Measurements from ENCODE around the gene MLXIPL. TPM values are rescaled to one million over a fixed set of nuclear protein-coding genes. Genes with fewer than 3 reads are reported as not detected.

Gene MLXIPL
- total RNA-seq, 1 donor from 2014 or later, result 8.7 TPM

DNA sequence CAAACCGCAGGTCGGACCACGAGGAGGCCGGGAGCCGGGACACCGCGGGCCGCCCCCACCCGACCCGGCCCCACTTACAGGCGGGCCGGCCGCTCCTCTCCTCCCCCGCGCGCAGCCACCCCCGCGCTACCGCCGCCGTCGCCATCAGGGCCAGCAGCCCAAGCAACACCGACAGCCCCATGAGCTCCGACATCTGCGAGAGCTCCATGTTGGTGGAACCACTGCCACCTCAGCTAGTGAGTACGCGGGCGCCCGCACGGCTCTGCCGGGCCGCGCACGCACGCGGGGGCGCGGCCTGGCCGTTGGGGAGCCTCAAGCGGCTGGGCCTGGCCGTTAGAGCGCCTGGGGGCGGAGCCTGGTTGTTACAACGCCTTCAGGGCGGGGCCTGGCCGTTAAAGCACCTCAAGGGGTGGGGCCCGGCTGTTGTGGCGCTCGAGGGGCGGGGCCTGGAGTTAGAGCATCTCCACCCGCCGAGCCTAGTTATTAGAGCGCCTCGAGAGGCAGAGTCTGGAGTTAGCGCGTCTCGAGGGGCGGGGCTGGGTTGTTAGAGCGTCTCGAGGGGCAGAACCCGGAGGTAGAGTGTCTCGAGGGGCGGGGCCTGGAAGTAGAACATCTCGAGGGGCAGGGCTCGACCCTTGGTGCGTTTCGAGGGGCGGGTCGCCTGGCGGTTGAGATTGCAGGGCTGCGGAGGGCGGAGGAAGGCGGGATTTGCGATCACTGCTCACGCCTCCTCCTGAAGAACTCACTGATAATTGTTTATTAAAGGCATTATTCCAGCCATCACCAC, 45.8 kb downstream of the MLXIPL start, which contains the start of gene TBL2:
TBL2 (minus strand) TSS at position 238 of the 787 bp plus-strand sequence; CDS start at position 208, 30 bp downstream.
- Mint-ChIP-seq H3K36me3 (ENCODE audit: low read depth, unreplicated experiment) (peaks cover 20% of the 10 kb centered on the region), H3K4me1 (ENCODE audit: unreplicated experiment) (peaks cover 23% of the 10 kb centered on the region), H3K27ac (ENCODE audit: unreplicated experiment) (peak within 1 kb of the TSS; percentile 82), H3K9me3 (ENCODE audit: unreplicated experiment) (no peaks in the 10 kb centered on the region), H3K27me3 (ENCODE audit: unreplicated experiment) (peaks cover 5% of the 10 kb centered on the region), H3K4me3 (ENCODE audit: unreplicated experiment) (peak within 1 kb of the TSS; percentile 95)
- DNase-seq (ENCODE audit: low spot score), result peak; percentile 98
- TF ChIP-seq, protein P1, sequence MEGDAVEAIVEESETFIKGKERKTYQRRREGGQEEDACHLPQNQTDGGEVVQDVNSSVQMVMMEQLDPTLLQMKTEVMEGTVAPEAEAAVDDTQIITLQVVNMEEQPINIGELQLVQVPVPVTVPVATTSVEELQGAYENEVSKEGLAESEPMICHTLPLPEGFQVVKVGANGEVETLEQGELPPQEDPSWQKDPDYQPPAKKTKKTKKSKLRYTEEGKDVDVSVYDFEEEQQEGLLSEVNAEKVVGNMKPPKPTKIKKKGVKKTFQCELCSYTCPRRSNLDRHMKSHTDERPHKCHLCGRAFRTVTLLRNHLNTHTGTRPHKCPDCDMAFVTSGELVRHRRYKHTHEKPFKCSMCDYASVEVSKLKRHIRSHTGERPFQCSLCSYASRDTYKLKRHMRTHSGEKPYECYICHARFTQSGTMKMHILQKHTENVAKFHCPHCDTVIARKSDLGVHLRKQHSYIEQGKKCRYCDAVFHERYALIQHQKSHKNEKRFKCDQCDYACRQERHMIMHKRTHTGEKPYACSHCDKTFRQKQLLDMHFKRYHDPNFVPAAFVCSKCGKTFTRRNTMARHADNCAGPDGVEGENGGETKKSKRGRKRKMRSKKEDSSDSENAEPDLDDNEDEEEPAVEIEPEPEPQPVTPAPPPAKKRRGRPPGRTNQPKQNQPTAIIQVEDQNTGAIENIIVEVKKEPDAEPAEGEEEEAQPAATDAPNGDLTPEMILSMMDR (IDR thresholded peaks at IDR 0.05; ENCODE audit: unreplicated experiment), result peak; percentile 13

DNA sequence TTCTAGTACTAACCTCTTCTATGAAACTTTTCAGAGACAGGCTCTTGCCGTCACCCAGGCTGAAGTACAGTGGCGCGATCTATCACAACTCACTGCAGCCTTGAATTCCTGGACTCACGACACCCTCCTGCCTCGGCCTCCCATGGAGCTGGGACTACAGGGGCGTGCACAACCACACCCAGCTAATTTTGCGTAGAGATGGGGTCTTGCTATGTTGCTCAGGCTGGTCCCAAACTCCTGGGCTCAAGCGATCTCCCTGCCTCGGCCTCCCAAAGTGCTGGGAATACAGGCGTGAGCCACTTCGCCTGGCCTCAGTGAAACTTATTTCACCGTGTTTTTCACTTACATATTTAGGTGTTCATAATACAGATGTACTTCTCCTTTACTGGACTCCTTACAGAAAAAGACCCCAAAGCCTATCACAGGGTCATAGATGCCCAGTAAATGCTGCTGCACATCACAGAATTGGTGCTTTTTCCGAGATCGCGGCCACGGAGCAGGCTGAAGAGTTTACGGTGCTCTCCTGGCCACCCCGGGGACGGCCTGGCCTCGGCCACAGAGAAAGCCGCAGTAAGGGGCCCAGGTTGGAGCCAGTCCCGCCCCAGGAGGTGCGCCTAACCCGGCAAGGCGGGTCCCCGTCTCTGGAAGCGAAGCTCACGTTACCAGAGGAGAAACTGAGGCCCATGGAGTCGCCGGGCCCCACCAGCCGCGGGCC, 46.5 kb downstream of the MLXIPL start:
- DNase-seq (ENCODE audit: low spot score), result no peak
- Mint-ChIP-seq H3K9me3 (ENCODE audit: unreplicated experiment) (no peaks in the 10 kb centered on the region), H3K36me3 (ENCODE audit: low read depth, unreplicated experiment) (peaks cover 20% of the 10 kb centered on the region), H3K4me1 (ENCODE audit: unreplicated experiment) (peaks cover 23% of the 10 kb centered on the region), H3K4me3 (ENCODE audit: unreplicated experiment) (peak overlapping the region; percentile 93), H3K27me3 (ENCODE audit: unreplicated experiment) (peaks cover 5% of the 10 kb centered on the region), H3K27ac (ENCODE audit: unreplicated experiment) (peak overlapping the region; percentile 24)
- TF ChIP-seq, protein P1 (IDR thresholded peaks at IDR 0.05; ENCODE audit: unreplicated experiment), result no peak

DNA sequence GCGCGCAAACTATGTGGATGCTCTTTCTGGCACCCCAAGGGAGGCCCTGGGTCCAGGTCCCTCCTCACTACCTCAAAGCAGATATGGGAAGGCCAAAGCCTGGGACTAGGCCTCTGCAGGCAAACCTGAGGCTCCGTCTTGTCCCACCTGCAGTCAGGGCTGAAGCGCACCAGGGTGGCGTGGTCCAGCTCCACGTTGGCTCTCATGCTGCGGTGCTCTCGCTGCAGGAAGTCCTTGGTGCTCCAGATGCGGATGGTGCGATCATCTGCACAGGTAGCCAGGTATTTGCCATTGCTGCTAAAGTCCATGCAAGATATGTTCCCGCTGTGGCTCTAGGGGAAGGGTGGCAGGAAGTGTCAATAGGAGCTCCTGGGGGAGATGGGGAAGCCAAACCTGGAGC, 50.5 kb downstream of the MLXIPL start:
- peaks cover 37% of the 10 kb centered on the region for H3K36me3 Mint-ChIP-seq (ENCODE audit: low read depth, unreplicated experiment)
- peaks cover 5% of the 10 kb centered on the region for H3K27me3 Mint-ChIP-seq (ENCODE audit: unreplicated experiment)
- H3K4me1 Mint-ChIP-seq (ENCODE audit: unreplicated experiment), result peaks cover 10% of the 10 kb centered on the region
- TF ChIP-seq, protein P1 (IDR thresholded peaks at IDR 0.05; ENCODE audit: unreplicated experiment), result no peak
- H3K27ac Mint-ChIP-seq (ENCODE audit: unreplicated experiment), result no peak overlapping the region
- peak overlapping the region; percentile 59 for H3K4me3 Mint-ChIP-seq (ENCODE audit: unreplicated experiment)
- DNase-seq (ENCODE audit: low spot score), result no peak
- no peaks in the 10 kb centered on the region for H3K9me3 Mint-ChIP-seq (ENCODE audit: unreplicated experiment)

- TF ChIP-seq, protein P1 (IDR thresholded peaks at IDR 0.05; ENCODE audit: unreplicated experiment), result no peak
- Mint-ChIP-seq H3K27me3 (ENCODE audit: unreplicated experiment) (peaks cover 5% of the 10 kb centered on the region), H3K27ac (ENCODE audit: unreplicated experiment) (no peak overlapping the region), H3K36me3 (ENCODE audit: low read depth, unreplicated experiment) (peaks cover 37% of the 10 kb centered on the region), H3K4me3 (ENCODE audit: unreplicated experiment) (no peak overlapping the region), H3K9me3 (ENCODE audit: unreplicated experiment) (no peaks in the 10 kb centered on the region), H3K4me1 (ENCODE audit: unreplicated experiment) (peaks cover 9% of the 10 kb centered on the region)
- no peak for DNase-seq (ENCODE audit: low spot score)
Measured at GRCh38 chr7:73573276-73573675, 51.0 kb downstream of the MLXIPL start.

Measured in endothelial cell (in vitro differentiated cells).